T-helper 1 cell treated with Interleukin-12 subunit alpha and Interleukin-12 subunit beta and Interleukin-4 antibody, amounts not matched to agents 30 ng/mL and 1 ng/mL, for 36 hours (primary cell): ENCODE measurements around the gene BLZF1. TPM values are rescaled to one million over a fixed set of nuclear protein-coding genes. Genes with fewer than 3 reads are reported as not detected.
"Not testable (repeated sequence)": the region's sequence is repeated elsewhere in the genome, so short reads cannot be mapped to it uniquely, and the experiment has no call there.

Experiments
- intact Hi-C: fragments of 100-400 bp; cut with micrococcal nuclease; formaldehyde crosslinking; loops from one replicate; pipeline ENCODE4 v1.15.1; 2024
- total RNA-seq: library from RNA; stranded (reverse); gene quantifications from 2 replicates; pipeline ENCODE4 v1.2.3, GENCODE V29; 2022

The BLZF1 gene, protein sequence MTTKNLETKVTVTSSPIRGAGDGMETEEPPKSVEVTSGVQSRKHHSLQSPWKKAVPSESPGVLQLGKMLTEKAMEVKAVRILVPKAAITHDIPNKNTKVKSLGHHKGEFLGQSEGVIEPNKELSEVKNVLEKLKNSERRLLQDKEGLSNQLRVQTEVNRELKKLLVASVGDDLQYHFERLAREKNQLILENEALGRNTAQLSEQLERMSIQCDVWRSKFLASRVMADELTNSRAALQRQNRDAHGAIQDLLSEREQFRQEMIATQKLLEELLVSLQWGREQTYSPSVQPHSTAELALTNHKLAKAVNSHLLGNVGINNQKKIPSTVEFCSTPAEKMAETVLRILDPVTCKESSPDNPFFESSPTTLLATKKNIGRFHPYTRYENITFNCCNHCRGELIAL
- 29.3 and 31.8 TPM in 2 replicates for total RNA-seq

DNA sequence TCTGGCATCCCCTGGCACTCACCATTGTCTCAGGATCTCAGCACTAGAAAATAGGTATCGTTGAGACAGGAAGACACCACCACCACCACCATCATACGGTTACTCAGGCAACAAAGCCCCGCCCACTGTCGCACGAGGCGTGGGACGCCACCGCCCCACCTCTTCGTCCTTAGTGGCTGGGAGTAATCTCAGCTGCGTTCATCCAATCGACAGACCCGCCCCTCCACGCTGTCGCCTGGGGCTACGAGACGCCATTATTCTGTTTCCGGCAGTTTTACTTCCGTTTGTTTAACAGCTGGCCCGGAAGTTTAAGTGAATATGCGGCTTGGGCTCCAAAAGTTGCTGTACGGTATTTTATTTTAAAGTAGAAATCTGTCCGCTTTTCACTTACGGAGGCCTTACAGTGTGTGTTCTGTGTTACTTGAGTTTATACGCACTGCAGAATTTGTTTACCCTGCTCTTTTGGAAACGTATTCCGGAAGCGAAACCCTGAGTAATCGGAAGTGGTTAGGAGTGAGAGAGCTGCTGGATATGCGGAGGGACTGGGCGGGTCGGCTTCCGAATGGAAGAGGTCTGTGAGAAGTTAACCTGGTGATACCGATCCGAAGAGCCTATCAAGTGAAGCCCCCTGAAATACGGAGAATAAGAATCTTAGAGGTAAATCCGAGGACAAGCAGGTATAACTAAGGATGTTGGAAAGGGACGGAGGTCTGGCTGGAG is at the start of gene BLZF1, which contains the start of gene NME7:
BLZF1 (plus strand) TSS at position 510 of the 720 bp plus-strand sequence. CDS start 1,328 bp downstream, outside the sequence.
NME7 (minus strand) TSS at position 112 of the 720 bp plus-strand sequence; CDS start at position 25, 87 bp downstream.
- intact Hi-C loops, result loop anchor here (1.0 to 10.0 kb wide), 21 partner anchors 21 to 1743 kb away; partner anchors contain the start of genes ATP1B1, CCDC181, DCAF6 and GORAB

DNA sequence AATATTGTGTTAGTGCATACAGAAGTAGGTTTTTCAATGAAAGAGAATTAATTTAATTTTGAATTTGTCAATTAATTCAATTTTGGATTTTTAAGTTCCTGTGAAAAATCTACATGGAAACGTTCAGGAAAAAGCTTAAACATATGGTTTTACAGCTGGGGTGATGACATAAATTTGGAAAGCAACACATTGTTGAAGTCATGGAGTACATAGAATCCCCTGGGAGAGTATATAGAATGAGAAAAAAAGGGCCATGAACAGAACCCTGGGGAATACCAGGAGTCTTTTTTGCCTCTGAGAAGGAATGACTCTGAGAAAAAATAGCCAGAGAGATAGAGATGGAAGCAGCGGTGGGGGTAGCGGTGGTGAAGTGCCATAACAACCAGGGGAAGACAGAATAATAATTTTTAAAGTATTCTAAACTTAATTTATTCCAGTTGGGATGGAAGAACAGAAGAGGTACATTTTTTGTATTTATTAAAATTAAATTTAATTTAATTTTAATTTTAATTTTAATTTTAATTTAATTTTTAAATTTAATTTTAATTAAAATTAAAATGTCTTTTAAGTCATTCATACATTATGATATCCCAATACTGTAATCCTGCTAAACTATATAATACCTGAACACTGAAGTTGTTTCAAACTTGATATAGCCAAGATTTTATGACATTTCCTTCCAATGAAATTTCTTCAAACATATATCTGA is 49.3 kb upstream of the BLZF1 start:
- intact Hi-C loops, result no loop called here

DNA sequence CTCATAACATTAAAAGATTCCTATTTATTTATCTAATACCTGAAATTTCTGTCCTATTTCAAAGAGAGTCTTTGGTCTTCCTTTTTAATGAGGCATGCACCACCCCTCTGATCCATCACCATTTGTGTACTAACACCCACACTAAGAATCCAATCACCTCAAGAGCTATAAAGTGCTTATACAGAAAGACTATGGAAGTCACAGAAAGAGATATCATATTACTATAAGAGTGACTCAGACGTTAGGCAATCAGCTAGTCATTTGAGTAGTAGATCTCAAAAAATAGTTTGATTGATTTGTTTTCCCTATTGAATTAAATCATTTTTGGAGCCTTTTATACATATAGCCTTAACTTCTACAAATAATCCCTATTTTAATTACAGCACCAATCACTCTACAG is 46.5 kb upstream of the BLZF1 start:
- intact Hi-C loops, result no loop called here

DNA sequence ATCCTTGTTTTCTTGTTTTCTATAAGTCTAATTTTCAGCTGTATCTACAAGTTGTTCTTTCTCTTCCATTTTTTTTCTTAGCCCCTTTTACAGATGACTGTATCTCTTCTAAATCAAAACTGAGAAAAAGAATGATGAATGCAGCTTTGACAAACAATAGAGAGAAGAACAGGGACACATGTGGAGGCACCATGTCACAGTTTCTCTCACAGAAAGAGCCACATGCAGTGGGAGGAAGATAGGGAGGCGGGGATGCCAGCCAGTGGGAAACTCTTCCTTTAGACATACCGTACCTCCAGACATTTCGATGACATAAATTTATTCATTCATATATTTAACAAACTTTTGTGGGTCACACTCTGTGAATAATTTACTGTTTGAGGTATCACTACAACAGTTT is 45.9 kb upstream of the BLZF1 start:
- intact Hi-C loops, result no loop called here

DNA sequence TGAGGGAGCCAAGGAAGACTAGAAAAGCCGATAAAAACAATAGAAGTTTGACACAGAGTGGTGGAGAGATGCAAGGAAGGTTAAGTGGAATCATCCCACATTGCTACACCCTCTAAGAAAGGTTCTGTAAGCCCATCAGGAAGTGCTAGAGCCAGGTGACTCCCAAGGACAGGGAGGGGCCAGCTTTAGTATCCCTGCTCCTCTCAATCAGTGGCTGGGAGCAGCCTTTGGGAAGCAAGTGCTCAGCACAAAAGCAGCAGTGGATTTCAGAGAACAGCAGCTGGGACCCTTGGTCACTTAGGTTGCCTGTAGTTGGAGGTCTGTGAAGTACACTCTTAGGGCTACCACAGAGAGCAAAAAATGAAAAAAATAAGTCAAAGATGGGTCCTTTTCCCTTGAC is 42.9 kb upstream of the BLZF1 start:
- intact Hi-C loops, result no loop called here

DNA sequence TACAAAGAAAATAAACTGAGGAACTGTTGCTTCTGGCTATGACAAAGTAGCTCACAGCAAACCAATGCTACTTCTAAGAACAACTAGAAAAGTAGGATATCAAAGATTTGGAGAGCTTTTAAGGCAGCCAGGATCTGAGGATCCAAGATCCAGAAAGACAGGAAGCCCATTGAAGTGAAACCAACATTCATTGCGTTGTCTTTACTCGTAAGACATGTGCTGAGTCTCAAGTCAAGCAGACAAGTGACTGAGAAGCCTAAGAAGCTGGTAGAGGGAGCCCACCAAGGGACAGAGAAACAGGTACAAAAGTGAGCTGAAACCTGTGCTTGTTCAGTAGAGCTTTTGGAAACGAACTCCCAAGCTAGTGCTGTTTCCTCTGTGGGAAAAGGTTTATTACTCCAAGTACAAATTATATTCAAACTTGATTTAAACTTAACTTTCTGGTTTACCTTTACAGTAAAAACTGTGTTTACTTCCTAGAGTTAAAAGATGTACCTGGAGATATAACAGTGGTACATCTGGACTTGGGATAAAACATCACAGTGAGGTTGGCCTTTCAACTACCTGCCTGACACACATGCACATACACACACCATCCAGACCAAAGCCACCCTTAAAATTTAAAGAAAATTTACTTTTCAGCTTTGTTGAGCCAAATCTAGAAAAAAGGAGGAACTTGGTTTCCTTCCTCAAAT is 41.6 kb upstream of the BLZF1 start:
- intact Hi-C loops, result no loop called here

DNA sequence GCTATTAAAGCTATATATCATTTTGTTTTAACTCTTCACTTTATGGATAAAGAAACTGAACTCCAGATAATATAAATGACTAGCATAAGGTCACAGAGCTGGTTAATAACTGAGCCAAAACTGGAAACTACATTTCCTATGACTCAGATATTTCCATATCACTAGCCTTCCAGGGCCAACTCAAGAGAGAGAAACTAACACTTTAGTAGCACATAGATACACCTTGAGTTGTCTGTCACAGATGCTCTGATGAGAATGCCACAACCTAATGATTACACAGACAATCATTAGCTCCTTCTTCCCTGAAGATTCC is 41.1 kb upstream of the BLZF1 start:
- intact Hi-C loops, result no loop called here

DNA sequence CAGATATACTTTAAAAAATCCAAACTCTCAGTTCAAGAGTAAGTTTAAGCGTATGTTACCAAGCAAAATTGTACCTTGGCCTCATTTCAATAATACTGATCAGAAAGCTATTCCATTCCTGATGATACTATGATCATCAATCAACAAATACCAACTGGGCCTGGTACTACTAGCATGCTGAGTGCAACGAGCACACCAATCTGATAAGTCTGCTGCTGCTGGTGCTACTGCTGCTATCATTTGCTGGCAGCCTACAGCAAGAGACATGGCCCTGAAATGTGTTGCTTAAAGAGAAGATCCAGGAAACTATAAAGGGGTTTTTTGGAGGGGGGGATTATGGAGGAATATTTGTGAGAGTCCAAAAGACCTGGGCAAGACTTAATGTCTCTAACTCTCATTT is 40.1 kb upstream of the BLZF1 start:
- intact Hi-C loops, result no loop called here

DNA sequence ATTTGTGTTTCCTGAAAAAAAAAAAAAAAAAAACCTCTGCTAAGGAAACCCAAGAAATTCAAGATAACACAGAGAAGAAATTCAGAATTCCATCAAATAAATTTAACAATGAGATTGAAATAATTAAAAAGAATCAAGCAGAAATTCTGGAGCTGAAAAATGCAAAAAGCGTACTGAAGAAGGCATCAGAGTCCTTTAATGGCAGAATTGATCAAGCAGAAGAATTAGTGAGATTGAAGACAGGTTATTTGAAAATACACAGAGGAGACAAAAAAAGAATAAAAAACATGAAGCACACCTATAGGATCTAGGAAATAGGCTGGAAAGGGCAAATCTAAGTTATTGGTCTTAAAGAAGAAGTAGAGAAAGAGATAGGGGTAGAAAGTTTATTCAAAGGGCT is 38.6 kb upstream of the BLZF1 start:
- intact Hi-C loops, result no loop called here

DNA sequence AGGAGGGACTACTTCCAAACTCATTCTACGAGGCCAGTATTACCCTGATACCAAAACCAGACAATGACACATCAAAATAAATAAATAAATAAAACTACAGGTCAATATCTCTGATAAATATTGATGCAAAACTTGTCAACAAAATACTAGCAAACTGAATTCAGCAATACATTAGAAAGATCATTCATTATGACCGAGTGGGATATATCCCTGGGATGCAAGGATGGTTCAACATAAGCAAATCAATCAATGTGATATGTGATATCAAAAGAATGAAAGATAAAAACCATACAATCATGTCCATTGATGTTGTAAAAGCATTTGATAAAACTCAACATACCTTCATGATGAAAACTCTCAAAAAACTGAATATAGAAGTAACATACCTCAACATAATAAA is 37.1 kb upstream of the BLZF1 start:
- intact Hi-C loops, result no loop called here

DNA sequence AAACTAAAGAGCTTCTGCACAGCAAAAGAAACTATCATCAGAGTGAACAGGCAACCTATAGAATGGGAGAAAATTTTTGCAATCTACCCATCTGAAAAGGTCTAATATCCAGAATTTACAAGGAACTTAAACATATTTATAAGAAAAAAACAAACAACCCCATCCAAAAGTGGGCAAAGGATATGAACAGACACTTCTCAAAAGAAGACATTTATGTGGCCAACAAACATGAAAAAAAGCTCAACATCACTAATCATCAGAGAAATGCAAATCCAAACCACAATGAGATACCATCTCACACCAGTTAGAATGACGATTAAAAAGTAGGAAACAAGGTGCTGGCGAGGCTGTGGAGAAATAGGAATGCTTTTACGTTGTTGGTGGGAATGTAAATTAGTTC is 33.3 kb upstream of the BLZF1 start:
- intact Hi-C loops, result not testable (repeated sequence)

DNA sequence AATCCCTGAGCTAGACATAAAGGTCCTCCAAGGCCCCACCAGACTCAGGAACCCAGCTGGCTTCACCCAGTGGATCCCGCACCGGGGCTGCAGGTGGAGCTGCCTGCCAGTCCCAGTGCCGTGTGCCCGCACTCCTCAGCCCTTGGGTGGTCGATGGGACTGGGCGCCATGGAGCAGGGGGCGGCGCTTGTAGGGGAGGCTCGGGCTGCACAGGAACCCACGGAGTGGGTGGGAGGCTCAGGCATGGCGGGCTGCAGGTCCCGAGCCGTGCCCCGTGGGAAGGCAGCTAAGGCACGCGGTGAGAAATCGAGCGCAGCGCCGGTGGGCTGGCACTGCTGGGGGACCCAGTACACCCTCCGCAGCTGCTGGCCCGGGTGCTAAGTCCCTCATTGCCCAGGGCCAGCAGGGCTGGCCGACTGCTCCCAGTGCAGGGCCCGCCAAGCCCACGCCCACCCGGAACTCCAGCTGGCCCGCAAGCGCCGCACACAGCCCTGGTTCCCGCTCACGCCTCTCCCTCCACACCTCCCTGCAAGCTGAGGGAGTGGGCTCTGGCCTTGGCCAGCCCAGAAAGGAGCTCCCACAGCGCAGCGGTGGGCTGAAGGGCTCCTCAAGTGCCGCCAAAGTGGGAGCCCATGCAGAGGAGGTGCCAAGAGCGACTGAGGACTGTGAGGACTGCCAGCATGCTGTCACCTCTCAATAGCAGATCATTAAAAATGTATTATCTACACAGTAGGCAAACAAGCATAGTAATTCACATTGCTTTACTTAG is 30.9 kb upstream of the BLZF1 start:
- intact Hi-C loops, result not testable (repeated sequence)

DNA sequence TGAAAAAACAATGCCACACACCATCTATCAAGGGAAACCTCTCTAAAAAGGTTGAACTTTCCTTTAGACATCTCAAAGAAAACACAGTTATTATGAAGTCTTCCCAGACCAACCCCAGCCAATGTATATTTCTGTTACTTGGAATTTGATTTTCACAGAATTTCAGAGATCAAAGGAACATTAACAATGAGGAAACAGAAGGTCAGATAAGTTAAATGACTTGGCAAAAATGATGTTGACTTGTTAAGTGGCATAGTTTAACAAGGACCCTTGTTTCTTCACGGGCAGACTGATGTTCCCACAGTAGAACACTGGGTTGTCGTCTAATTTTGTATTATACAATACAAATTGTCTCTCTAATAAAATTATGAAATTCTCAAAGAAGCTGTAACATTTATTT is 29.4 kb upstream of the BLZF1 start:
- intact Hi-C loops, result no loop called here

DNA sequence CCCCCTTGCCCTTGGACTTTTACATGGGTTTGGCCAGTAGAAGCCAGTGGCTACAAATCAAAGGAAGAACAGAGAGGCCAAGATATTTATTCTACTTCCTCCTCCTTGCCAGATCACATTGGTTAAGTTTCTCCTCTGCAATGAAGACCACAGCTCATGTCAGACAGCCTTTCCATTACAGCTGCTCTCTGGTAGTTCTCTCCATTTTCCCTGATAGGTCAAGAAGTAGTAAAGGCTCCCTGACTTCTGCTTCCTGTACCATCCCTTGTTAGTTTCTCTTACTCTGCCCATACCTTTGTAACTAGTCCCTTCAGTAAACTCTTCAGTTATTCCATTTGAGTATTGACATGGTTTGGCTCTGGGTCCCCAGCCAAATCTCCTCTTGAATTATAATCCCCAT is 28.2 kb upstream of the BLZF1 start:
- intact Hi-C loops, result loop anchor here (10.0 kb wide), 1 partner anchor 605 kb away; no protein-coding TSS in a partner anchor

DNA sequence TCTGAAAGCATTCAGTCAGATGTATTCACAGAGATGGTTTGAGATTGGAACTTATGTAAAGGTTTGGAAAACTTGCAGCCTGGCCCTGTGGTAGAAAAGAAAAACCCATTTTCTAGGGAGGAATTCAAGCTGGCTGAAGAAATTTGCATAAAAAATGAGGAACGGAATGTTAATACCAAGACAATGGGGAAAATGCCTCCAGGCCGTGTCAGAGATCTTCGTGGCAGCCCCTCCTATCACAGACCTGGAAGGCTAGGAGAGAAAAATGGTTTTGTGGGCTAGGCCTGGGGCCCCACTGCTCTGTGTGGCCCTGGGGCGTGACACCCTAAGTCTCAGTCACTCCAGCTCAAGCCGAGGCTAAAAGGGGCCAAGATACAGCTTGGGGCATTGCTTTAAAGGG is 27.1 kb upstream of the BLZF1 start:
- intact Hi-C loops, result loop anchor here (10.0 kb wide), 1 partner anchor 606 kb away; no protein-coding TSS in a partner anchor

DNA sequence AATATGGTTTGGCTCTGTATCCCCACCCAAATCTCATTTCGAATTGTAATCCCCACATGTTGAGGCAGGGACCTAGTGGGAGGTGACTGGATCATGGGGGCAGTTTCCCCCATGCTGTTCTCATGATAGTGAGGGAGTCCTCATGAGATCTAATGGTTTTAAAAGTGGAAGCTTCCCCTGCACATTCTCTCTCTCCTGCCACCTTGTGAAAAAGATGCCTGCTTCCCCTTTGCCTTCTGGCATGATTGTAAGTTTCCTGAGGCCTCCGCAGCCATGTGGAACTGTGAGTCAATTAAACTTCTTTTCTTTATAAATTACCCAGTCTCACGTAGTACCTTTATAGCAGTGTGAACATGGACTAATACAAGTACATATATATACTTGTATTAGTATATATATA is 25.9 kb upstream of the BLZF1 start:
- intact Hi-C loops, result loop anchor here (10.0 kb wide), 1 partner anchor 607 kb away; no protein-coding TSS in a partner anchor

DNA sequence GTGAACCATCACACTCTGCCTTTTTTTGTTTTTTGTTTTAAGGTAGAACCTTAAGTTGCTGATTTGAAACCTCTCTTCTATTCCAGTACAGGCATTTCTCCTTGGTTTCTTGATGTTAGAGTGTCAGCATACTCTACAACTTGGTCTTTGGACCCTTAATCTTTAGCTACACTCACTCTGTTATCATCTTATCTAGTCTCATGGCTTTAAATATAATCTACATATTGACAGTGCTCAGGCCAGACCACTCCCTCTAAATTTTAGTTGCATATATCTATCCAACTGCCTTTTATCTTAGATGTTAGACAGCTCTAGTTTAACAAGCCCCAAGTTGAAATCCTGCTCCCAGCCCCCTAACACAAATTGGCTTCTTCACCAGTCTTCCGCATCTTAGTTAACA is 22.5 kb upstream of the BLZF1 start:
- intact Hi-C loops, result loop anchor here (5.0 to 10.0 kb wide), 2 partner anchors 253 to 611 kb away; no protein-coding TSS in a partner anchor

DNA sequence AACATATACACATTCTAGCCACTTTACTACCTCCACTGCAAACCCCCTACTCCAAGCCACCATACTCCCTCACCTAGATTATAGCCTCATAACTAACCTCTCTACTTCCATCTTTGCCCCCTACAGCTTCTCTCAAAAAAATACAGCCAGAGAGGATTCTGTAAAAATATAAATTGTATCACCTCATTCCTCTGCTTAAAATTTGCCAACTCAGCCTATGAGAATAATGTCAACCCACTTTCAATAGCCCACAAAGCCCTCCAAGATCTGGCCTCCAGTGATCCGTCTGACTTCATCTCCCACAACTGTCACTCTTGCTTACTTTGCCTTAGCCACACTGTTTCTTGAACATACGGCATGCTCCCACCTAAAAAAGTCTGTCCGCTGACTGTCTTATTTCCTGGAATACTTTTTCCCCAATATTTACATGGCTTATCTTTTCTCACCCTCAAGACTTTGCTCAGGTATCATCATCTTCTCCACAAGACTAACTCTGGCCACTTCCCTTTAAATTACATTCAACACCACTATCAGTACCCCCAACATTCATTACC is 21.9 kb upstream of the BLZF1 start:
- intact Hi-C loops, result loop anchor here (5.0 to 10.0 kb wide), 2 partner anchors 254 to 611 kb away; no protein-coding TSS in a partner anchor

DNA sequence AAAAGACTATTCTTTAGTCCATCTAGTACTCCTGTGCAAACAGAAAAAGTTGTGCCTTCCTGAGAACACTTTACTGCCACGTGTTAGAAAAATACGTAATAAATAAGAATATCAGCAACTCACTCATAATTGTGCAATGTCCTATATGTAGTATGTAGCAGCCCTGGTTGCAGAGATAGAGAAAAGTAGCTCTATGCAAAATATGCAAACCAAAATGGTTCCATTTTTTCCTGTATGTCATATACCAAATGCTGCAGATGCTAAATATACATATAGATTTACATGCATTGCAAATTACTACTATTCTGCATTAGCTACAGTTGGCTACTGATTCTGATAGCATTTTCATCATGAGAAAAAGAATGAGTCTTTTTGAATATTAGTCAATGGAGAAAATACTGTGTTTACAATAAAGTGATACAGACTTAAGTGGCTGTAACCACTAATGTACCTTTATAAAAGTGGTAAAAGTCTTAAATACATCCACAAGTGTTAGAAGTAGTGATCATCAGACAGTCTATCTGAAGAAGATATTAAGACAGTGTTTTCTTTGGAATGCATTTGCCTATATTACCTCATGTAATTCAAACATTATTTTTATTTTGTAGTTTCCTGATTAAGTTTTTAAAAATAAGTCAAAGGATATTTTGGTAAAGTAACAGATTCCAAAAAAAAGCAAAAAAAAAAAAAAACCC is 20.2 kb upstream of the BLZF1 start:
- intact Hi-C loops, result loop anchor here (1.0 to 10.0 kb wide), 8 partner anchors 242 to 1113 kb away; partner anchors contain the start of gene ATP1B1
